Natural killer cell (primary cell): ENCODE data around the gene TBC1D7. TPM values are rescaled to one million over a fixed set of nuclear protein-coding genes. Genes with fewer than 3 reads are reported as not detected.
A peak's percentile ranks its signal among the peaks of the same experiment; 100 is the strongest.

Experiments used
- ATAC-seq, 3 donors: fragments of 150-1000 bp in 2 of 3; fragments of 200-7000 bp in 1 of 3; cut with Tn5 transposase; 1 replicate in 1 of 3; 2 replicates in 2 of 3; pipeline ENCODE4 v1.10.0; 2021; ENCODE audit warnings: mild to moderate bottlenecking in 2 of 3, moderate library complexity in 2 of 3
- DNase-seq, 2 donors: peaks; one replicate each; pipeline versions ENCODE4 v3.0.0 to v3.0.0-alpha.2; 2013 to 2021; ENCODE audit warnings: mixed read lengths in 1 of 2
- H3K27ac ChIP-seq: one replicate; pipeline ENCODE4 v1.5.1; 2013; ENCODE audit warnings: mild to moderate bottlenecking, low read length
- H3K27me3 ChIP-seq: one replicate; pipeline ENCODE4 v1.6.1; 2013; ENCODE audit warnings: low read length; ENCODE audit not compliant: control insufficient read depth, insufficient read depth
- H3K36me3 ChIP-seq: one replicate; pipeline ENCODE4 v1.6.1; 2013; ENCODE audit warnings: low read length; ENCODE audit not compliant: control insufficient read depth, insufficient read depth
- H3K4me1 ChIP-seq: one replicate; pipeline ENCODE4 v1.6.1; 2013; ENCODE audit warnings: low read length; ENCODE audit not compliant: control insufficient read depth, insufficient read depth
- H3K4me3 ChIP-seq: one replicate; pipeline ENCODE4 v1.5.1; 2013; ENCODE audit warnings: low read length
- H3K9me3 ChIP-seq: one replicate; pipeline ENCODE4 v1.6.1; 2013; ENCODE audit warnings: low read length; ENCODE audit not compliant: control insufficient read depth, insufficient read depth
- H3K27ac Mint-ChIP-seq, 2 donors: one replicate each; pipeline ENCODE4 v1.8.0; 2022; ENCODE audit warnings: mild to moderate bottlenecking in 2 of 2, mixed read lengths in 2 of 2, moderate library complexity in 1 of 2
- H3K27me3 Mint-ChIP-seq, 2 donors: one replicate each; pipeline ENCODE4 v1.8.0; 2022; ENCODE audit warnings: low read depth in 2 of 2, mixed read lengths in 2 of 2
- H3K36me3 Mint-ChIP-seq: one replicate; pipeline ENCODE4 v1.8.0; 2022; ENCODE audit warnings: mixed read lengths
- H3K4me1 Mint-ChIP-seq, 2 donors: one replicate each; pipeline ENCODE4 v1.8.0; 2022; ENCODE audit warnings: mixed read lengths in 2 of 2
- H3K4me3 Mint-ChIP-seq: one replicate; pipeline ENCODE4 v1.8.0; 2022; ENCODE audit warnings: mild to moderate bottlenecking, moderate library complexity, mixed read lengths
- H3K9me3 Mint-ChIP-seq, 2 donors: one replicate each; pipeline ENCODE4 v1.8.0; 2022; ENCODE audit warnings: mixed read lengths in 2 of 2
- CTCF ChIP-seq: fragments of 200-600 bp; IDR thresholded peaks from one replicate; pipeline ENCODE4 v1.8.0; 2022; ENCODE audit warnings: antibody characterized with exemption
- WGBS: methylation state at CpG from one replicate; pipeline ENCODE4 v1.1.7; 2013; ENCODE audit warnings: missing lambda C conversion rate; ENCODE audit not compliant: insufficient coverage; 5-methylcytosine and 5-hydroxymethylcytosine counted together
- intact Hi-C: fragments of 100-400 bp; cut with micrococcal nuclease; formaldehyde crosslinking; loops from one replicate; pipeline ENCODE4 v1.14.2; 2022
- total RNA-seq, 4 donors: library from RNA; stranded (reverse); fragments of 120-200 nt in 1 of 4; gene quantifications; one replicate each; pipeline versions ENCODE4 v1.2.3 to v1.2.4, GENCODE V29; 2013 to 2022

Gene TBC1D7
- total RNA-seq, 3 donors from 2014 or later (not counting 1 experiment from before 2014, with no cell fraction given) = 20.1 to 29.7 (median 24.3) TPM

- H3K36me3 Mint-ChIP-seq = no peaks in the 10 kb centered on the region
- ATAC-seq (no peak), DNase-seq (no peak)
- Histone ChIP-seq H3K27me3 (no peaks in the 10 kb centered on the region), H3K9me3 (no peaks in the 10 kb centered on the region), H3K4me1 (peaks cover 29% of the 10 kb centered on the region), H3K4me3 (no peak overlapping the region), H3K27ac (no peak overlapping the region), H3K36me3 (no peaks in the 10 kb centered on the region)
- no peak overlapping the region for H3K4me3 Mint-ChIP-seq
- no peaks in the 10 kb centered on the region for H3K9me3 Mint-ChIP-seq
- intact Hi-C loops = no loop called here
- peaks cover 77 to 81% of the 10 kb centered on the region in 2 donors for H3K4me1 Mint-ChIP-seq
- H3K27ac Mint-ChIP-seq = peak overlapping the region; percentile 72 to 73
- WGBS = 91% methylated on average over 1 of the region's 1 CpG
- no peak for TF ChIP-seq CTCF
- H3K27me3 Mint-ChIP-seq = no peaks in the 10 kb centered on the region
Measured at GRCh38 chr6:13373919-13374318, 45.6 kb upstream of the TBC1D7 start.

- TF ChIP-seq CTCF = no peak
- no peak for DNase-seq
- H3K4me1 Mint-ChIP-seq = peaks cover 74 to 77% of the 10 kb centered on the region in 2 donors
- H3K4me3 Mint-ChIP-seq = no peak overlapping the region
- Histone ChIP-seq H3K27me3 (no peaks in the 10 kb centered on the region), H3K9me3 (no peaks in the 10 kb centered on the region), H3K36me3 (no peaks in the 10 kb centered on the region), H3K4me3 (no peak overlapping the region), H3K4me1 (peaks cover 25% of the 10 kb centered on the region), H3K27ac (no peak overlapping the region)
- intact Hi-C loops = no loop called here
- H3K9me3 Mint-ChIP-seq = no peaks in the 10 kb centered on the region
- 60% methylated on average over 1 of the region's 1 CpG for WGBS
- no peaks in the 10 kb centered on the region for H3K27me3 Mint-ChIP-seq
- no peaks in the 10 kb centered on the region for H3K36me3 Mint-ChIP-seq
- peak overlapping the region; percentile 72 to 73 for H3K27ac Mint-ChIP-seq
- no peak for ATAC-seq
Measured at GRCh38 chr6:13373488-13373886, 45.1 kb upstream of the TBC1D7 start.

GRCh38 chr6:13372688-13373487 is 44.6 kb upstream of the TBC1D7 start:
- TF ChIP-seq CTCF = no peak
- H3K27ac ChIP-seq = no peak overlapping the region
- DNase-seq = no peak
- no peaks in the 10 kb centered on the region for H3K27me3 ChIP-seq
- Mint-ChIP-seq H3K9me3 (no peaks in the 10 kb centered on the region), H3K4me1 (peaks cover 72 to 75% of the 10 kb centered on the region in 2 donors), H3K27ac (peak overlapping the region; percentile 72 to 73), H3K36me3 (no peaks in the 10 kb centered on the region), H3K27me3 (no peaks in the 10 kb centered on the region), H3K4me3 (no peak overlapping the region)
- intact Hi-C loops = no loop called here
- H3K36me3 ChIP-seq = no peaks in the 10 kb centered on the region
- H3K4me1 ChIP-seq = peaks cover 24% of the 10 kb centered on the region
- H3K4me3 ChIP-seq = no peak overlapping the region
- ATAC-seq = no peak
- no peaks in the 10 kb centered on the region for H3K9me3 ChIP-seq
- 79% methylated on average over 9 of the region's 9 CpGs for WGBS
